Gastroesophageal sphincter (tissue), 2 donors: ENCODE data around the gene INCENP.

Source experiments
- POLR2A ChIP-seq, 2 donors: fragments of 450-650 bp; IDR thresholded peaks; one replicate each; pipeline ENCODE4 v1.6.1; 2017; ENCODE audit warnings: antibody characterized with exemption in 2 of 2, mild to moderate bottlenecking in 2 of 2, moderate library complexity in 1 of 2
- POLR2AphosphoS5 ChIP-seq: sonication (generic); formaldehyde crosslinking; IDR thresholded peaks from one replicate; pipeline ENCODE4 v1.6.1; 2017; ENCODE audit warnings: antibody characterized with exemption

GRCh38 chr11:62125881-62126280, 2.1 kb downstream of the INCENP start:
- no peak for TF ChIP-seq POLR2AphosphoS5
- TF ChIP-seq POLR2A (IDR thresholded peaks at IDR 0.05), result no peak
